GM18951 (cell line): ENCODE data around the gene PLCL2.
"Not testable (repeated sequence)": the region's sequence is repeated elsewhere in the genome, so short reads cannot be mapped to it uniquely, and the experiment has no call there.

ENCODE experiments used
- POLR2A ChIP-seq: IDR thresholded peaks from 4 replicates; pipeline ENCODE4 v1.6.1; 2011; ENCODE audit warnings: mild to moderate bottlenecking; ENCODE audit not compliant: insufficient read length, insufficient read depth; ENCODE audit errors: extremely low read depth
- in situ Hi-C: fragments of 300-500 bp; cut with MboI; formaldehyde crosslinking; loops from one replicate; pipeline ENCODE4 v1.12.0; 2022; ENCODE audit warnings: low sequenced_read_pairs, mixed read lengths, inconsistent platforms; ENCODE audit not compliant: unreplicated experiment

PLCL2 gene

DNA sequence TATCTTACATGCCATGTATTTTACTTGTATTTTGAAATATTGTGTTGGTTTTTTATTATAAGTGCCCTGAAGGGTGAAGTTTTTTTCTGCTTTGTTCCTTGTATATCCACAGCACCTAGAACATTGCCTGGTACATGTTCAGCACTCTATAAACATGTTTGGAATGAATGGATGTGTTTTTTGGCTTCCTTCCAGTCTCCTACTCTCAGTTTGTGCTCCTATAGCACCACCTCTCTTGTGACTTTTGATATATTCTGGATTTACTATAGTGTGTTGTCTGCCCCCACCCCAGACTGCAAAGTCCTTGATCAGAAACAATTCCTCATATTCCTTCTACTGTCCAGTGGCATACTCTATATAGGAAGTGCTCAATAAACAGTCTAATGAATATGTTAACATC lies 60.6 kb downstream of the PLCL2 start:
- no peak for TF ChIP-seq POLR2A
- in situ Hi-C loops: no loop called here

DNA sequence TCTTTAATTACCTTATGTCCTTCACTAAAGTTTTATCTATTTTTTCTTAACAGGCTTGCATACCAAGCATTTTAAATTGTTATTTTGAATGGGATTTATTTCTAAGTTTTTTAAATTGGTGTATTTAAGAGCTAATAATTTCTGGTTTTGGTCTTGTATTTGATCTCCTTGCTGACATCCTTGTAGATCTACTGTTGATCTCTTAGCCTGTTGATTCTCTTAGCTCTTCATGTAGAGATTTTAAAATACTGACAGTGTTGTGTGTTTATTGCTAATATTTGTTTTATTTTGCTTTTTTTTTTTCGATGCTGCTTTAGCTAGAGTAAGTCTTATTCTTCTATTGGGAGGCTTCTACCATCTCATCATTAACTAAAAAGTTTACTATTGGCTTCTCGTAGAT lies 65.5 kb downstream of the PLCL2 start:
- no peak for TF ChIP-seq POLR2A
- in situ Hi-C loops: no loop called here

- in situ Hi-C loops: no loop called here
- TF ChIP-seq POLR2A: no peak
Observed at GRCh38 chr3:16950845-16951244, 66.1 kb downstream of the PLCL2 start.

DNA sequence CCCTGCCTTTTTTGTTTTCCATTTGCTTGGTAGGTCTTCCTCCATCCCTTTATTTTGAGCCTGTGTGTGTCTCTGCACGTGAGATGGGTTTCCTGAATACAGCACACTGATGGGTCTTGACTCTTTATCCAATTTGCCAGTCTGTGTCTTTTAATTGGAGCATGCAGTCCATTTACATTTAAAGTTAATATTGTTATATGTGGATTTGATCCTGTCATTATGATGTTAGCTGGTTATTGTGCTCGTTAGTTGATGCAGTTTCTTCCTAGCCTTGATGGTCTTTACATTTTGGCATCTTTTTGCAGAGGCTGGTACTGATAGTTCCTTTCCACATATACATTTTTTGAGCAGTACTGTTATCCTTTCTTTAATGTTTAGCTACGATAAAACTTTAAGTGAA lies 73.1 kb downstream of the PLCL2 start:
- in situ Hi-C loops: not testable (repeated sequence)

DNA sequence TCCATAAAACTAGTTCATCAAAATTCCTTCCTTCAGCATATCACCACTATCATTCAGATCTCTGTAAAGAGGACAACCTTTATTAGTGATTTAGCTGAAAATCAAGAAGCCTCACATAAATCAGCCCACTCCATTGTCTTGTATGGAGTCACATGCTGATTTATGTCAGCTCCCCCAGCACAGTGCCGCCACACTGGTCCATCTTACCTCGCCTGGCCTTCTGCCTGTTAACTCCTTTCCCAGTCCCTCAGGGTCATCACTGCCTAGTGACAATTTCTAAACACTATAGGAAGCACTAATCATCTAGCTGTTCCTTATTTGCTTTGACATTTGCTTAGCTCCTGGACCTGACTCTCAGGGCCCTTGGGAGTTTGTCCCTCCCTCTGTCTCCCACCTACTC lies 75.4 kb downstream of the PLCL2 start:
- in situ Hi-C loops: no loop called here

GRCh38 chr3:16961621-16962205 lies 77.0 kb downstream of the PLCL2 start:
- TF ChIP-seq POLR2A: no peak
- in situ Hi-C loops: no loop called here

More for the DNA sequence above, 75.4 kb downstream of the PLCL2 start:
- TF ChIP-seq POLR2A: no peak

DNA sequence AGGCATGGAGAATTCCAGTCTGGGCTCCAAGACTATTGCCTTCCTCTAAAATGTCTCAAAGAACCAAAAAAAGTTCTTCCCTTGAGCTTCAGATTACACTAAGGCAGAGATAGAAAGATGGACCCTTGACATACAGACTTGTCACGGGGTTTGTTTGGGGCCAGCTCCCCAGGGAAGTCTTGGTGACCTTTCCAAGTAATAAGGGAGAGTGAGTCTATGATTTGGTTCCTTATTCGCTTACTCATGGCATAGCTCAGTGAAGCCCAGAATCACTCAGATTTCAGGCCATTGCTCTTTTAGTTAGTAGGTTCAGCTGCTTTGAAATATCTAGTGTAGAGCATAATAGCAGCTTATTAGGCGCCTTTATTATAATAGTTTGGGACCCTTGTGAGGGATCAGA lies 90.3 kb downstream of the PLCL2 start:
- no peak for TF ChIP-seq POLR2A
- in situ Hi-C loops: no loop called here

DNA sequence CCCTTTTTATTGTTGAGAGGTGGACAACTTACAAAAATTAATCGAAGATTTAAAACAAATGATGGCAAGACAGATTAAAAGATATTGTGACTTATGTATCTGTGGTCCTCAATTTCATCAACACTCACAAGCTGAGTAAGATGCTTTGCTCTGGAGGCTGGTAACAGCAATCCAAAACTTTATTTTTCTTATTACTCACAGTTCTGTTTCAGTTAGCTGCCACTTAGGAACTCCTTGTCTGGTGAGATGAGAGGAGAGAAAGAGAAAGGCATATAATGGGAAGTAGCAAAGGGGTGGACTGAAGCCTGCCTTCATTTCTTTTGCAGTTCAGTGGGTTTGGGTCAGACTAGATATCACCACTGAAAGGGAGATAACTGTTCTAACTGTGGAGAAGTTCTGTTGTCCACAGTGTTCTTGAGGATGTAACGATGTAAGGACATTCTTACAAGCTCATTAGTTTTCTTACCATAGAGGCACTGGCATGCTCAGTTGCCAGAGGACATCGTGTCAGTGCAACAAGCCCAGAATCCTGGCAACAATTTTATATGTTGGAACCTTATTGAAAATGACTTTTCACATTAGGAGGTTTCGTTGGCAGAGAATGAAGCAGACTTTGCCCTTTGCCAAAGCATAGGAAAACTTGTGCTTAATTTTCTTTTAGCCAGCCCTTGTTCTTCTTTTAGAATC lies 93.6 kb downstream of the PLCL2 start:
- no peak for TF ChIP-seq POLR2A
- in situ Hi-C loops: no loop called here

- TF ChIP-seq POLR2A: no peak
- in situ Hi-C loops: no loop called here
Observed at GRCh38 chr3:16978921-16979271, 94.1 kb downstream of the PLCL2 start.

- in situ Hi-C loops: not testable (repeated sequence)
Observed at GRCh38 chr3:16979769-16980515, 95.2 kb downstream of the PLCL2 start.

GRCh38 chr3:16980526-16980925 lies 95.8 kb downstream of the PLCL2 start:
- in situ Hi-C loops: not testable (repeated sequence)

GRCh38 chr3:16982460-16982859 lies 97.7 kb downstream of the PLCL2 start:
- in situ Hi-C loops: no loop called here
- no peak for TF ChIP-seq POLR2A

GRCh38 chr3:16985608-16986007 lies 100.9 kb downstream of the PLCL2 start:
- in situ Hi-C loops: no loop called here

GRCh38 chr3:16987141-16987540 lies 102.4 kb downstream of the PLCL2 start:
- TF ChIP-seq POLR2A: no peak
- in situ Hi-C loops: no loop called here

More at GRCh38 chr3:16985608-16986007, 100.9 kb downstream of the PLCL2 start:
- no peak for TF ChIP-seq POLR2A

DNA sequence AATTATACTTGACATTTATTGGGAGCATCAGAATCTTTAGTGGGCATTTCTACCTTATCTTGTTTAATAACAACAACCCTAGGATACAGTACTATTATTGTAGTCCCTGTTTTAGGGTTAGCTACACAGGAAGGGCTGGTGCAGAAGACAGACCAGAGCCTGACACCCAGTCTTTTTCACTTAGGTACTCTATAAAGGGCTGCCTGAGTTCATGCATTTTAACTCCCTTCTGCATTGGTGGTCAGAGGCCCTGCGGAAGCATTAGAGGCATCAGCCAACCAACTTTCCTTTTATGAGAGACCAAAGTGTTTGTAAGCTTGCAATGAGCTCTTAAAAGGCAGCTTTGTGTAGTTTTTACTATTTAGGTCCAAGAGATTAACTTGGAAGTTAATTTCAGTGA lies 105.4 kb downstream of the PLCL2 start:
- in situ Hi-C loops: no loop called here
- no peak for TF ChIP-seq POLR2A

GRCh38 chr3:16992198-16992597 lies 107.4 kb downstream of the PLCL2 start:
- in situ Hi-C loops: no loop called here
- no peak for TF ChIP-seq POLR2A
